Left renal pelvis (tissue), 4 donors: ENCODE data around the gene EHD1. TPM values are rescaled to one million over a fixed set of nuclear protein-coding genes. Genes with fewer than 3 reads are reported as not detected.

ENCODE experiments used
- DNase-seq, 4 donors: peaks; one replicate each; pipeline ENCODE4 v3.0.0-alpha.2; 2013; ENCODE audit warnings: low read depth in 4 of 4, low spot score in 3 of 4
- polyA plus RNA-seq, 4 donors: library from polyadenylated mRNA; unstranded; fragments of 120-200 nt; gene quantifications; one replicate each; pipeline ENCODE4 v1.2.1, GENCODE V29; 2013; ENCODE audit not compliant: insufficient read length in 4 of 4

Gene EHD1
- polyA plus RNA-seq, 4 donors = 48.7 to 68.8 (median 58.5) TPM

GRCh38 chr11:64803846-64804345 lies 74.5 kb downstream of the EHD1 start:
- no peak for DNase-seq

GRCh38 chr11:64803158-64803845 lies 75.1 kb downstream of the EHD1 start, which contains the start of gene MAP4K2:
TSS of gene MAP4K2 (minus strand) at chr11:64803214. CDS start at chr11:64803149, 65 bp downstream.
- peak in 1 of 4 donors; percentile 77 for DNase-seq

- DNase-seq = no peak
Measured at GRCh38 chr11:64802370-64803157, 75.9 kb downstream of the EHD1 start.

Other genes with a start within 250 kb of the EHD1 start
- gene NRXN2, start 155.4 kb downstream of the EHD1 start, polyA plus RNA-seq = 10 to 100 TPM; 15.1 to 55.2 (median 18.8) TPM
- 1 to 10 TPM; 4.1 to 7.7 (median 6.3) TPM for gene RASGRP2, start 134.5 kb downstream of the EHD1 start, polyA plus RNA-seq
- 10 to 100 TPM in 1 of 4 donors, 1 to 10 TPM in 3; 1.3 to 11.9 (median 2.4) TPM for gene PYGM, start 118.6 kb downstream of the EHD1 start, polyA plus RNA-seq
- 100 to 1,000 TPM; 299 to 439 (median 376) TPM for gene SF1, start 100.1 kb downstream of the EHD1 start, polyA plus RNA-seq
- 10 to 100 TPM; 12.9 to 27.7 (median 18.1) TPM for gene MAP4K2, start 75.4 kb downstream of the EHD1 start, polyA plus RNA-seq
- gene MEN1, start 68.1 kb downstream of the EHD1 start, polyA plus RNA-seq = 10 to 100 TPM; 31.4 to 50.8 (median 36.5) TPM
- 1 to 10 TPM in 3 of 4 donors, under 1 TPM in 1; 0.97 to 10.0 (median 4.9) TPM for gene CDC42BPG, start 34.0 kb downstream of the EHD1 start, polyA plus RNA-seq
- 10 to 100 TPM; 12.9 to 26.0 (median 15.6) TPM for gene ATG2A, start 38.6 kb upstream of the EHD1 start, polyA plus RNA-seq
- 10 to 100 TPM; 13.2 to 20.8 (median 17.4) TPM for gene PPP2R5B, start 46.1 kb upstream of the EHD1 start, polyA plus RNA-seq
- 1 to 10 TPM; 1.6 to 3.5 (median 2.4) TPM for gene GPHA2, start 57.3 kb upstream of the EHD1 start, polyA plus RNA-seq
- 1 to 10 TPM in 1 of 4 donors, under 1 TPM in 2, not detected in 1; 0.53 to 1.3 (median 0.92) TPM for gene MAJIN, start 93.5 kb upstream of the EHD1 start, polyA plus RNA-seq
- 1 to 10 TPM; 2.3 to 2.9 (median 2.6) TPM for gene BATF2, start 118.3 kb upstream of the EHD1 start, polyA plus RNA-seq
- 10 to 100 TPM; 54.6 to 74.5 (median 63.5) TPM for gene ARL2, start 135.5 kb upstream of the EHD1 start, polyA plus RNA-seq
- gene SNX15, start 148.8 kb upstream of the EHD1 start, polyA plus RNA-seq = 10 to 100 TPM; 25.3 to 32.4 (median 28.6) TPM
- gene SAC3D1, start 162.6 kb upstream of the EHD1 start, polyA plus RNA-seq = 10 to 100 TPM; 10.6 to 19.5 (median 11.3) TPM
- 10 to 100 TPM; 11.6 to 28.5 (median 12.6) TPM for gene NAALADL1, start 179.9 kb upstream of the EHD1 start, polyA plus RNA-seq
- gene CDCA5, start 205.4 kb upstream of the EHD1 start, polyA plus RNA-seq = 10 to 100 TPM; 15.7 to 20.1 (median 18.0) TPM
- 10 to 100 TPM; 26.2 to 36.5 (median 31.0) TPM for gene ZFPL1, start 205.6 kb upstream of the EHD1 start, polyA plus RNA-seq
- 100 to 1,000 TPM in 2 of 4 donors, 10 to 100 TPM in 2; 87.3 to 152 (median 103) TPM for gene VPS51, start 217.6 kb upstream of the EHD1 start, polyA plus RNA-seq
- 10 to 100 TPM; 17.7 to 97.1 (median 70.3) TPM for gene TM7SF2, start 233.3 kb upstream of the EHD1 start, polyA plus RNA-seq
- 10 to 100 TPM in 1 of 4 donors, 1 to 10 TPM in 3; 3.8 to 11.1 (median 5.9) TPM for gene ZNHIT2, start 239.1 kb upstream of the EHD1 start, polyA plus RNA-seq
- 100 to 1,000 TPM; 557 to 830 (median 587) TPM for gene FAU, start 243.5 kb upstream of the EHD1 start, polyA plus RNA-seq
- gene MRPL49, start 243.7 kb upstream of the EHD1 start, polyA plus RNA-seq = 10 to 100 TPM; 36.9 to 59.1 (median 56.3) TPM